Glomerular endothelial cell (primary cell): Measurements from ENCODE around the gene CCSER1. TPM values are rescaled to one million over a fixed set of nuclear protein-coding genes. Genes with fewer than 3 reads are reported as not detected.
"Not testable (repeated sequence)": the region's sequence is repeated elsewhere in the genome, so short reads cannot be mapped to it uniquely, and the experiment has no call there.

ENCODE experiments used
- DNase-seq: peaks from one replicate; pipeline ENCODE4 v3.0.0-alpha.2; 2011; ENCODE audit warnings: low read depth, low spot score; ENCODE audit errors: extremely low read depth
- total RNA-seq: library from RNA; depleted of rRNA; stranded (reverse); fragments of >200 nt; gene quantifications from 2 replicates; pipeline ENCODE4 v1.2.3, GENCODE V29; 2015

CCSER1 gene
- total RNA-seq, 1 donor from 2014 or later, result 0.35 TPM

GRCh38 chr4:91436556-91436955 is 1309.4 kb downstream of the CCSER1 start:
- DNase-seq, result no peak

GRCh38 chr4:91447168-91447567 is 1320.0 kb downstream of the CCSER1 start:
- DNase-seq, result no peak

- no peak for DNase-seq
Measured at GRCh38 chr4:91448668-91449330, 1321.6 kb downstream of the CCSER1 start.

GRCh38 chr4:91454111-91454510 is 1326.9 kb downstream of the CCSER1 start:
- DNase-seq, result no peak

- DNase-seq, result not testable (repeated sequence)
Measured at GRCh38 chr4:91462566-91462965, 1335.4 kb downstream of the CCSER1 start.

GRCh38 chr4:91470671-91471070 is 1343.5 kb downstream of the CCSER1 start:
- no peak for DNase-seq

GRCh38 chr4:91471280-91471679 is 1344.1 kb downstream of the CCSER1 start:
- no peak for DNase-seq

GRCh38 chr4:91472046-91472445 is 1344.9 kb downstream of the CCSER1 start:
- no peak for DNase-seq

- DNase-seq, result no peak
Measured at GRCh38 chr4:91485415-91485814, 1358.2 kb downstream of the CCSER1 start.

- no peak for DNase-seq
Measured at GRCh38 chr4:91488946-91489345, 1361.8 kb downstream of the CCSER1 start.

GRCh38 chr4:91497892-91498291 is 1370.7 kb downstream of the CCSER1 start:
- no peak for DNase-seq

GRCh38 chr4:91502365-91502764 is 1375.2 kb downstream of the CCSER1 start:
- no peak for DNase-seq

- no peak for DNase-seq
Measured at GRCh38 chr4:91513326-91513725, 1386.1 kb downstream of the CCSER1 start.

- DNase-seq, result no peak
Measured at GRCh38 chr4:91519155-91519554, 1392.0 kb downstream of the CCSER1 start.

- DNase-seq, result no peak
Measured at GRCh38 chr4:91525621-91526020, 1398.4 kb downstream of the CCSER1 start.

GRCh38 chr4:91527056-91527455 is 1399.9 kb downstream of the CCSER1 start:
- no peak for DNase-seq

GRCh38 chr4:91567594-91567993 is 1440.4 kb downstream of the CCSER1 start:
- DNase-seq, result no peak

GRCh38 chr4:91577864-91578263 is 1450.7 kb downstream of the CCSER1 start:
- no peak for DNase-seq

GRCh38 chr4:91590260-91590659 is 1463.1 kb downstream of the CCSER1 start:
- no peak for DNase-seq

- no peak for DNase-seq
Measured at GRCh38 chr4:91592125-91592524, 1464.9 kb downstream of the CCSER1 start.

- no peak for DNase-seq
Measured at GRCh38 chr4:91596718-91597117, 1469.5 kb downstream of the CCSER1 start.

- no peak for DNase-seq
Measured at GRCh38 chr4:91598696-91599095, 1471.5 kb downstream of the CCSER1 start.

- no peak for DNase-seq
Measured at GRCh38 chr4:91600301-91600700, 1473.1 kb downstream of the CCSER1 start.
